Measurements from ENCODE around the gene STK38. TPM values are rescaled to one million over a fixed set of nuclear protein-coding genes. Genes with fewer than 3 reads are reported as not detected.

The STK38 gene
- total RNA-seq, 1 donor from 2014 or later: 10.5 TPM

DNA sequence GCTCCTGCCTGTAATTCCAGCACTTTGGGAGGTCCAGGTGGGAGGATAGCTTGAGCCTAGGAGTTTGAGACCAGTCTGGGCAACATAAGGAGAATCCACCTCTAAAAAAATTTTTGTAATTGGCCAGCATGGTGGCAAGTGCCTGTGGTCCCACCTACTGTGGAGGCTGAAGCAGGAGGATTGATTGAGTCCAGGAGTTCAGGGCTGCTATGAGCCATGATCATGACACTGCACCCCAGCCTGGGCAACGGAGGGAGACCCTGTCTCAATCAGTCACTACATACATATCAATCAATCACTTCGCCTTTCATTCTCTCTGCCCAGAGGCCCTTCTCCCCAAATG lies 1.1 kb upstream of the STK38 start:
- intact Hi-C loops (cut with DNase I): no loop called here
- Histone ChIP-seq H3K9me3 (no peaks in the 10 kb centered on the region), H3K4me1 (peaks cover 0 to 15% of the 10 kb centered on the region in 2 donors), H3K4me3 (no peak overlapping the region), H3K27me3 (no peaks in the 10 kb centered on the region), H3K27ac (no peak overlapping the region), H3K36me3 (no peaks in the 10 kb centered on the region)
- DNase-seq (ENCODE audit: low spot score in 2 of 2): no peak
- TF ChIP-seq, protein P1, sequence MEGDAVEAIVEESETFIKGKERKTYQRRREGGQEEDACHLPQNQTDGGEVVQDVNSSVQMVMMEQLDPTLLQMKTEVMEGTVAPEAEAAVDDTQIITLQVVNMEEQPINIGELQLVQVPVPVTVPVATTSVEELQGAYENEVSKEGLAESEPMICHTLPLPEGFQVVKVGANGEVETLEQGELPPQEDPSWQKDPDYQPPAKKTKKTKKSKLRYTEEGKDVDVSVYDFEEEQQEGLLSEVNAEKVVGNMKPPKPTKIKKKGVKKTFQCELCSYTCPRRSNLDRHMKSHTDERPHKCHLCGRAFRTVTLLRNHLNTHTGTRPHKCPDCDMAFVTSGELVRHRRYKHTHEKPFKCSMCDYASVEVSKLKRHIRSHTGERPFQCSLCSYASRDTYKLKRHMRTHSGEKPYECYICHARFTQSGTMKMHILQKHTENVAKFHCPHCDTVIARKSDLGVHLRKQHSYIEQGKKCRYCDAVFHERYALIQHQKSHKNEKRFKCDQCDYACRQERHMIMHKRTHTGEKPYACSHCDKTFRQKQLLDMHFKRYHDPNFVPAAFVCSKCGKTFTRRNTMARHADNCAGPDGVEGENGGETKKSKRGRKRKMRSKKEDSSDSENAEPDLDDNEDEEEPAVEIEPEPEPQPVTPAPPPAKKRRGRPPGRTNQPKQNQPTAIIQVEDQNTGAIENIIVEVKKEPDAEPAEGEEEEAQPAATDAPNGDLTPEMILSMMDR (IDR thresholded peaks at IDR 0.05): no peak

- Histone ChIP-seq H3K27me3 (no peaks in the 10 kb centered on the region), H3K27ac (peak overlapping the region; percentile 89 to 97), H3K4me3 (peak overlapping the region; percentile 69 to 98), H3K9me3 (no peaks in the 10 kb centered on the region), H3K4me1 (peaks cover 0 to 16% of the 10 kb centered on the region in 2 donors), H3K36me3 (no peaks in the 10 kb centered on the region)
- intact Hi-C loops (cut with DNase I): loop anchor here (1.0 to 2.0 kb wide), 4 partner anchors 46 to 187 kb away; partner anchors contain the start of gene SRSF3
- TF ChIP-seq, protein P1 (IDR thresholded peaks at IDR 0.05): no peak
- no peak for DNase-seq (ENCODE audit: low spot score in 2 of 2)
Observed at GRCh38 chr6:36547646-36548400, 544 bp upstream of the STK38 start.

- Histone ChIP-seq H3K9me3 (no peaks in the 10 kb centered on the region), H3K36me3 (peaks cover 0 to 2% of the 10 kb centered on the region in 2 donors), H3K27ac (peak overlapping the region; percentile 89 to 97), H3K27me3 (no peaks in the 10 kb centered on the region), H3K4me1 (peaks cover 0 to 16% of the 10 kb centered on the region in 2 donors), H3K4me3 (peak overlapping the region; percentile 69 to 98)
- TF ChIP-seq, protein P1 (IDR thresholded peaks at IDR 0.05): no peak
- DNase-seq (ENCODE audit: low spot score in 2 of 2): no peak
- intact Hi-C loops (cut with DNase I): loop anchor here (2.0 kb wide), 2 partner anchors 124 to 188 kb away; no protein-coding TSS in a partner anchor
Observed at GRCh38 chr6:36546308-36546919, 865 bp downstream of the STK38 start.

GRCh38 chr6:36545767-36546307 lies 1.4 kb downstream of the STK38 start:
- Histone ChIP-seq H3K27ac (peak overlapping the region; percentile 89 to 97), H3K9me3 (no peaks in the 10 kb centered on the region), H3K36me3 (peaks cover 0 to 7% of the 10 kb centered on the region in 2 donors), H3K4me1 (peaks cover 0 to 16% of the 10 kb centered on the region in 2 donors), H3K27me3 (no peaks in the 10 kb centered on the region), H3K4me3 (peak overlapping the region; percentile 69 to 98)
- TF ChIP-seq, protein P1 (IDR thresholded peaks at IDR 0.05): no peak
- intact Hi-C loops (cut with DNase I): loop anchor here (2.0 kb wide), 2 partner anchors 123 to 189 kb away; no protein-coding TSS in a partner anchor
- DNase-seq (ENCODE audit: low spot score in 2 of 2): no peak

GRCh38 chr6:36544228-36544627 lies 3.1 kb downstream of the STK38 start:
- TF ChIP-seq, protein P1 (IDR thresholded peaks at IDR 0.05): no peak
- Histone ChIP-seq H3K4me1 (peaks cover 0 to 16% of the 10 kb centered on the region in 2 donors), H3K9me3 (no peaks in the 10 kb centered on the region), H3K36me3 (peaks cover 3 to 22% of the 10 kb centered on the region in 2 donors), H3K4me3 (peak overlapping the region in 1 of 2 donors; percentile 21), H3K27ac (peak overlapping the region in 1 of 2 donors; percentile 0), H3K27me3 (no peaks in the 10 kb centered on the region)
- intact Hi-C loops (cut with DNase I): no loop called here
- no peak for DNase-seq (ENCODE audit: low spot score in 2 of 2)
